ENCODE data around the gene PAPOLA.

Gene PAPOLA

GRCh38 chr14:96565811-96566210 lies 63.6 kb downstream of the PAPOLA start:
- DNase-seq (ENCODE audit: low read depth): no peak

- no peak for DNase-seq (ENCODE audit: low read depth)
Observed at GRCh38 chr14:96567289-96567899, 65.2 kb downstream of the PAPOLA start.

GRCh38 chr14:96568621-96569020 lies 66.4 kb downstream of the PAPOLA start:
- DNase-seq (ENCODE audit: low read depth): no peak

GRCh38 chr14:96571311-96571710 lies 69.1 kb downstream of the PAPOLA start:
- DNase-seq (ENCODE audit: low read depth): no peak

GRCh38 chr14:96573473-96574100 lies 71.4 kb downstream of the PAPOLA start:
- DNase-seq (ENCODE audit: low read depth): no peak

- DNase-seq (ENCODE audit: low read depth): no peak
Observed at GRCh38 chr14:96574171-96574632, 72.0 kb downstream of the PAPOLA start.

GRCh38 chr14:96574633-96575632 lies 72.8 kb downstream of the PAPOLA start:
- DNase-seq (ENCODE audit: low read depth): no peak

GRCh38 chr14:96576359-96576758 lies 74.2 kb downstream of the PAPOLA start:
- DNase-seq (ENCODE audit: low read depth): no peak

- no peak for DNase-seq (ENCODE audit: low read depth)
Observed at GRCh38 chr14:96576937-96577336, 74.8 kb downstream of the PAPOLA start.

- DNase-seq (ENCODE audit: low read depth): no peak
Observed at GRCh38 chr14:96578619-96579018, 76.4 kb downstream of the PAPOLA start.

- DNase-seq (ENCODE audit: low read depth): no peak
Observed at GRCh38 chr14:96579358-96579757, 77.2 kb downstream of the PAPOLA start.

- no peak for DNase-seq (ENCODE audit: low read depth)
Observed at GRCh38 chr14:96579855-96580254, 77.7 kb downstream of the PAPOLA start.

- no peak for DNase-seq (ENCODE audit: low read depth)
Observed at GRCh38 chr14:96580566-96580965, 78.4 kb downstream of the PAPOLA start.

- DNase-seq (ENCODE audit: low read depth): no peak
Observed at GRCh38 chr14:96581026-96581425, 78.8 kb downstream of the PAPOLA start.

- DNase-seq (ENCODE audit: low read depth): no peak
Observed at GRCh38 chr14:96581902-96582301, 79.7 kb downstream of the PAPOLA start.

- DNase-seq (ENCODE audit: low read depth): no peak
Observed at GRCh38 chr14:96582411-96582961, 80.3 kb downstream of the PAPOLA start.

- no peak for DNase-seq (ENCODE audit: low read depth)
Observed at GRCh38 chr14:96582995-96583394, 80.8 kb downstream of the PAPOLA start.

GRCh38 chr14:96583569-96584041 lies 81.4 kb downstream of the PAPOLA start:
- no peak for DNase-seq (ENCODE audit: low read depth)

- no peak for DNase-seq (ENCODE audit: low read depth)
Observed at GRCh38 chr14:96584199-96584906, 82.2 kb downstream of the PAPOLA start.

- DNase-seq (ENCODE audit: low read depth): no peak
Observed at GRCh38 chr14:96584907-96585671, 82.9 kb downstream of the PAPOLA start.

- DNase-seq (ENCODE audit: low read depth): no peak
Observed at GRCh38 chr14:96585672-96586013, 83.5 kb downstream of the PAPOLA start.

Data from stimulated activated CD8-positive, alpha-beta memory T cell treated with anti-CD3 and anti-CD28 coated beads, Interleukin-12 subunit alpha, Interleukin-12 subunit beta, amount 100 ng/mL, for 1 hour (primary cell).